SK-N-SH (cell line): Measurements from ENCODE around the gene CCDC80.

Experiments used
- EP300 ChIP-seq, 2 experiments: IDR thresholded peaks; 2 replicates each; pipeline versions ENCODE4 v1.4.0 to v1.6.1; 2012; ENCODE audit warnings: borderline replicate concordance in 1 of 2, low read depth in 1 of 2, low read length in 1 of 2
- FOSL2 ChIP-seq: IDR thresholded peaks from 2 replicates; pipeline ENCODE4 v1.4.0; 2012; ENCODE audit warnings: low read depth, mild to moderate bottlenecking, moderate library complexity, borderline replicate concordance
- JUND ChIP-seq: IDR thresholded peaks from 2 replicates; pipeline ENCODE4 v1.4.0; 2012
- MXI1 ChIP-seq: IDR thresholded peaks from 2 replicates; pipeline ENCODE4 v1.6.1; 2012; ENCODE audit warnings: mild to moderate bottlenecking, low read depth, low read length, improper control_type of control experiment
- POLR2AphosphoS5 ChIP-seq: IDR thresholded peaks from 2 replicates; pipeline ENCODE4 v1.6.1; 2012; ENCODE audit warnings: low read depth, low read length
- TAF1 ChIP-seq: IDR thresholded peaks from 2 replicates; pipeline ENCODE4 v1.6.1; 2012; ENCODE audit warnings: low read depth, mild to moderate bottlenecking, low read length, moderate library complexity, borderline replicate concordance
- TF ChIP-seq, protein P1 (sequence below): fragments of 200-600 bp; sonication (generic); IDR thresholded peaks from 2 replicates; pipeline ENCODE4 v1.6.1; 2017; ENCODE audit warnings: antibody characterized with exemption, mild to moderate bottlenecking, moderate library complexity
- TF ChIP-seq, protein P2 (sequence below): IDR thresholded peaks from 2 replicates; pipeline ENCODE4 v1.6.1; 2012; ENCODE audit warnings: mild to moderate bottlenecking, low read depth, low read length, moderate library complexity

DNA sequence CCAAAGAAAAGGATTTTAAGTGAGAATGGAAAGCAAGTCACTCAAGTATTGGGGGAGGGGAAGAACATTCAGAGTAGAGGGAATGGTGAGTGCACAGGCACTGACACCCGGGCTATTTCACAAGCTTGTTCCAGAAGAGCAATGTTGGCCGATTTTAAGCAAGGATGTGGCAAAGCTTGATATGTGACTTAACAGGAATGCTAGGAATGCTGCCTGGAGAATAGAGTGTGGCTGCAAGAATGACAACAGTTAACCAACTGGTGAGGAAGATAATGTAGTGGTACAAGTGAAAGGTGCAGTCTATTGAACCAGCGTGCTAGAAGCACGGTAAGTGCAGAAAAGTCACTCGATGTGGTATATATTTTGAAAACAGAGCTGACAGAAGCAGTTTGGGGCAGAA, 6.2 kb upstream of the CCDC80 start:
- TF ChIP-seq, protein P1, sequence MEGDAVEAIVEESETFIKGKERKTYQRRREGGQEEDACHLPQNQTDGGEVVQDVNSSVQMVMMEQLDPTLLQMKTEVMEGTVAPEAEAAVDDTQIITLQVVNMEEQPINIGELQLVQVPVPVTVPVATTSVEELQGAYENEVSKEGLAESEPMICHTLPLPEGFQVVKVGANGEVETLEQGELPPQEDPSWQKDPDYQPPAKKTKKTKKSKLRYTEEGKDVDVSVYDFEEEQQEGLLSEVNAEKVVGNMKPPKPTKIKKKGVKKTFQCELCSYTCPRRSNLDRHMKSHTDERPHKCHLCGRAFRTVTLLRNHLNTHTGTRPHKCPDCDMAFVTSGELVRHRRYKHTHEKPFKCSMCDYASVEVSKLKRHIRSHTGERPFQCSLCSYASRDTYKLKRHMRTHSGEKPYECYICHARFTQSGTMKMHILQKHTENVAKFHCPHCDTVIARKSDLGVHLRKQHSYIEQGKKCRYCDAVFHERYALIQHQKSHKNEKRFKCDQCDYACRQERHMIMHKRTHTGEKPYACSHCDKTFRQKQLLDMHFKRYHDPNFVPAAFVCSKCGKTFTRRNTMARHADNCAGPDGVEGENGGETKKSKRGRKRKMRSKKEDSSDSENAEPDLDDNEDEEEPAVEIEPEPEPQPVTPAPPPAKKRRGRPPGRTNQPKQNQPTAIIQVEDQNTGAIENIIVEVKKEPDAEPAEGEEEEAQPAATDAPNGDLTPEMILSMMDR = no peak
- no peak for TF ChIP-seq TAF1
- TF ChIP-seq EP300 (IDR thresholded peaks at IDR 0.05; ENCODE audit: borderline replicate concordance in 1 of 2, low read depth in 1 of 2, low read length in 1 of 2) = peak in 1 of 2 experiments; percentile 76; a peak in 2 of 4 replicates
- no peak for TF ChIP-seq MXI1
- peak; percentile 47; the same call in 1 of the 2 replicates for TF ChIP-seq JUND
- no peak for TF ChIP-seq POLR2AphosphoS5
- peak; percentile 13; the same call in 1 of the 2 replicates for TF ChIP-seq FOSL2
- TF ChIP-seq, protein P2, sequence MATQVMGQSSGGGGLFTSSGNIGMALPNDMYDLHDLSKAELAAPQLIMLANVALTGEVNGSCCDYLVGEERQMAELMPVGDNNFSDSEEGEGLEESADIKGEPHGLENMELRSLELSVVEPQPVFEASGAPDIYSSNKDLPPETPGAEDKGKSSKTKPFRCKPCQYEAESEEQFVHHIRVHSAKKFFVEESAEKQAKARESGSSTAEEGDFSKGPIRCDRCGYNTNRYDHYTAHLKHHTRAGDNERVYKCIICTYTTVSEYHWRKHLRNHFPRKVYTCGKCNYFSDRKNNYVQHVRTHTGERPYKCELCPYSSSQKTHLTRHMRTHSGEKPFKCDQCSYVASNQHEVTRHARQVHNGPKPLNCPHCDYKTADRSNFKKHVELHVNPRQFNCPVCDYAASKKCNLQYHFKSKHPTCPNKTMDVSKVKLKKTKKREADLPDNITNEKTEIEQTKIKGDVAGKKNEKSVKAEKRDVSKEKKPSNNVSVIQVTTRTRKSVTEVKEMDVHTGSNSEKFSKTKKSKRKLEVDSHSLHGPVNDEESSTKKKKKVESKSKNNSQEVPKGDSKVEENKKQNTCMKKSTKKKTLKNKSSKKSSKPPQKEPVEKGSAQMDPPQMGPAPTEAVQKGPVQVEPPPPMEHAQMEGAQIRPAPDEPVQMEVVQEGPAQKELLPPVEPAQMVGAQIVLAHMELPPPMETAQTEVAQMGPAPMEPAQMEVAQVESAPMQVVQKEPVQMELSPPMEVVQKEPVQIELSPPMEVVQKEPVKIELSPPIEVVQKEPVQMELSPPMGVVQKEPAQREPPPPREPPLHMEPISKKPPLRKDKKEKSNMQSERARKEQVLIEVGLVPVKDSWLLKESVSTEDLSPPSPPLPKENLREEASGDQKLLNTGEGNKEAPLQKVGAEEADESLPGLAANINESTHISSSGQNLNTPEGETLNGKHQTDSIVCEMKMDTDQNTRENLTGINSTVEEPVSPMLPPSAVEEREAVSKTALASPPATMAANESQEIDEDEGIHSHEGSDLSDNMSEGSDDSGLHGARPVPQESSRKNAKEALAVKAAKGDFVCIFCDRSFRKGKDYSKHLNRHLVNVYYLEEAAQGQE = no peak
